ES-I3 (cell line): Measurements from ENCODE around the gene ZMYND11.

ENCODE experiments used
- H3K36me3 ChIP-seq: 2 replicates; pipeline ENCODE4 v1.6.1; 2013; ENCODE audit warnings: mild to moderate bottlenecking, low read length, control low read depth, moderate library complexity; ENCODE audit not compliant: insufficient read depth
- H3K4me1 ChIP-seq: 2 replicates; pipeline ENCODE4 v1.6.1; 2013; ENCODE audit warnings: mild to moderate bottlenecking, control low read depth, low read length; ENCODE audit not compliant: insufficient read depth
- H3K9ac ChIP-seq: 2 replicates; pipeline ENCODE4 v1.6.1; 2013; ENCODE audit warnings: low read depth, mild to moderate bottlenecking, low read length, moderate library complexity
- H3K9me3 ChIP-seq: 2 replicates; pipeline ENCODE4 v1.6.1; 2013; ENCODE audit warnings: mild to moderate bottlenecking, low read length, moderate library complexity; ENCODE audit not compliant: control insufficient read depth, insufficient read depth

Gene ZMYND11

DNA sequence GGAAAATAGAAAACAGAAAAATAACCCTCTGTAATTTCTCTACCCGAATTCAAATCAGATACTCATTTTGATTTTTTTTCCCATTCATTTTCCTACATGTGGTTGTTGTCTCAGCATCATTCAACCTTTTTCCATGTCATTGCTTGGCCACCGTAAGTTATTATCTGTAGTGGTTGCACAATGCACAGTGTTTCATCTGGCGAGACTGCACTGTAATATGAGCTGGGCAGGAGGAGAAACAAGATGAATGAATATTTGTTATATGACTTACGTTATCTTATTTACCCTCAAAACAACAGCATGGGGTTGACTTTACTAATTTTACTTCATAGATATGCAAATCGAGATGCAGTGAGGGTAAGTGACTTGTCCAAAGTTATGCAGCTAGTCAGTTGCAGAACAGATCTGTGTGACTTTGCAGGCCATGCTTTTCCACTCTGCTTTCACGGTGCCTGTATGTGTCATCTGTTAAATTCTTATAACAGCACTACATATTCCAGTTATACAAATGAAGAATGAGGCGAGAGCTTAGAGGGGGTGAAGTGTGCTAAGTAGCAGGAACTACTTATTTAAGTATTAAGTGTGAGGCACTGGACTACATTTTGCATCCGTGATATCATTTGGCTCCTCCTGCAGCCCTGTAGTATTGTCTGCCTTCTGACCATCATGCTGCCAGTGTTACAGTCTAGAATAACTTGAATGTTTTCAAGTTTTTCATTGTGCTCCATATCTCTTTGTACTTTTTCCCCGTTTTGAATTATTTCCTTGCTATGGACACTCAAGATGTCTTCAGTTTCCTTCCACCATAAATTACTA is 56.7 kb downstream of the ZMYND11 start:
- H3K9ac ChIP-seq = no peak overlapping the region
- peaks cover 8% of the 10 kb centered on the region; the same call in 1 of the 2 replicates for H3K4me1 ChIP-seq
- H3K9me3 ChIP-seq = no peaks in the 10 kb centered on the region
- H3K36me3 ChIP-seq = no peaks in the 10 kb centered on the region

DNA sequence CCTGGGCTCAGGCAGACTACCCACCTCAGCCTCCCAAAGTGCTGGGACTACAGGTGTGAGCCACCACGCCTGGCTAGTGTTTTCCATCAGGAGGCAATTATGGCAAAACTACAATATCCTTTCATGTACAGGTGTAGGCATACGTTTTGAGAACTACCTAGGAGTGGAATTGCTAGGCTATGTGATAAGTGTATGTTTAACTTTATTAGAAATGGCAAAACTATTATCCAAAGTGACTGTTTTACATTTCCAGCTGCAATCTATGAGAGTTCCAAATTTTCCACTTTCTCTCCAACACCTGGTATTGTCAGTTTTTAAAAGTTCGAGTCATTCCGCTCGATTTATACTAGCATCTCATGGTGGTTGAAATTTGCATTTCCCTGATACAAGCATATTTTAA is 59.0 kb downstream of the ZMYND11 start:
- peaks cover 8% of the 10 kb centered on the region; the same call in 1 of the 2 replicates for H3K4me1 ChIP-seq
- H3K9me3 ChIP-seq = no peaks in the 10 kb centered on the region
- H3K36me3 ChIP-seq = no peaks in the 10 kb centered on the region
- no peak overlapping the region for H3K9ac ChIP-seq

DNA sequence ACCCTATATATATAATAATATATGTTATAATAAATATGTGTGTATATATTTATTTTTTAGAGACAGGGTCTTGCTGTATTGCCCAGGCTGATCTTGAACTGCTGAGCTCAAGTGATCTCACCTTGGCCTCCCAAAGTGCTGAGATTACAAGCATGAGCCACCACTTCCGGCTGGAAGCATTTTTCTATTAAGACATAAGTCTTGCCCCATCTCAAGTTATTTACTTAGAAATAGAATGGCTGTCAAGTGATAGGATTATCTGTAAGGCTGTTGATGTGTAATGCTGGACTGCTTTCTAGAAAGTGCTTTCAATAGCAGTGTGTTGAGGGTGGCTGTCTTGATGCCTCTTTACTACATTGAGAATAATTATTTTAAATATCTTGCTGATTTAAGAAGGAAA is 65.2 kb downstream of the ZMYND11 start:
- Histone ChIP-seq H3K9me3 (no peaks in the 10 kb centered on the region), H3K9ac (no peak overlapping the region), H3K36me3 (no peaks in the 10 kb centered on the region), H3K4me1 (no peaks in the 10 kb centered on the region)

DNA sequence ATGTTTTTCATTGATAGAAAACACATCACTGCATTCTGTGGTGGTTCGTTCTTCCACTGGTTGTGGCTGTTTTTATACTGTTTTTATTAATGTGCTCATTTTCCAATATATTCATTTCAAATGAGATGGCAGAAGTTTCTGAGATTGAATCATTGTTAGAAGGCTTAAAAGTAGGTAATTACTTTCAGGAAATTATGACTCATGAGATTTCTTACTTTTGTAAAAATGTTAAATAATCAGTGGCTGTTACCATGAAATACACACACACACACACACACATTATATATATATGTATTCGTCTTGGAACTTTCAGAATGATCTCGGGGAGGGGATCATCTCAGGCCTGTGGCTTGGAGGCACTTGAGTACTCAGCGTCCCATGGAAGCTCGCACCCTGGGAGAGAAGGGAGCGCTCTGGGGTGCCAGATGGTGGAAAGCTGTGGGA is 66.1 kb downstream of the ZMYND11 start:
- Histone ChIP-seq H3K4me1 (no peaks in the 10 kb centered on the region), H3K36me3 (no peaks in the 10 kb centered on the region), H3K9ac (no peak overlapping the region)

DNA sequence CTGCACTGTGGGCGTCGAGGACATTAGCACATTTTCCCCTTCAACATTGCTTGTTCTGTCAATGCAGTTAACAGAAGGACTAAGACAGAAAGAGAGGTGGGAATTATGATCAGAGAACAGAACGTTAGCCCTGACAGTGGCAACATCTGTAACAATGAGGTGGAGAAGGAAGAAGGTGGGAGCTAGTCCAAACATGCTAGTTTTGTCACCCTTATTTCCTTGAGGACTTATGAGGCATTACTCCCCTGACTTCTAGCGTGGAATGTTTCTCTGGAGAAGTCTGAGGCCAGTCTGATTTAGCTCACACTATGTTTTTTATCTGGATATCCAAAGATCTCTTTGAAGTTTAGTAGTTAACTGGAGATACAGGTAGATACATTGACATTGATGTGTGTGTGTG is 73.4 kb downstream of the ZMYND11 start:
- H3K9me3 ChIP-seq = no peaks in the 10 kb centered on the region
- no peaks in the 10 kb centered on the region for H3K4me1 ChIP-seq
- no peak overlapping the region for H3K9ac ChIP-seq
- H3K36me3 ChIP-seq = no peaks in the 10 kb centered on the region

More for the DNA sequence above, 66.1 kb downstream of the ZMYND11 start:
- no peaks in the 10 kb centered on the region for H3K9me3 ChIP-seq

DNA sequence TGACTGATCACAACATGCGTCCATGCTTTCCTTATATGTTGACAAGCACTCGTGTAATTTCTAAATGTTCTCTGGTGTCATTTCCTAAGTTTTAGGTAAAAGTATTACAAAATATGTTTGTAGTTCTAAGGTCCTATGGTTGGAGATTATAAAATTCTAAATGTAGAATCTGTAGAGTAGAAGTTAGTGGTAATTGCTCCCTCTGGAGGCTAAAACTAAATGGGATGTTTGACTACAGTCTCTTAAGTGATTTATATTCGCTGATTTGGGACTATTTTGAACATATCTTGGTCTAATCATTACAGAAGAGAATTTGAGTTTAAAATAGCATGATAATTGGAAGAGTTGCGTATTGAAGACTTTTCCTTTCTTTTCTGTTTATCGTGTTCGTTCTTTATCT is 74.1 kb downstream of the ZMYND11 start:
- no peaks in the 10 kb centered on the region for H3K4me1 ChIP-seq
- H3K36me3 ChIP-seq = no peaks in the 10 kb centered on the region
- H3K9me3 ChIP-seq = no peaks in the 10 kb centered on the region
- H3K9ac ChIP-seq = no peak overlapping the region

DNA sequence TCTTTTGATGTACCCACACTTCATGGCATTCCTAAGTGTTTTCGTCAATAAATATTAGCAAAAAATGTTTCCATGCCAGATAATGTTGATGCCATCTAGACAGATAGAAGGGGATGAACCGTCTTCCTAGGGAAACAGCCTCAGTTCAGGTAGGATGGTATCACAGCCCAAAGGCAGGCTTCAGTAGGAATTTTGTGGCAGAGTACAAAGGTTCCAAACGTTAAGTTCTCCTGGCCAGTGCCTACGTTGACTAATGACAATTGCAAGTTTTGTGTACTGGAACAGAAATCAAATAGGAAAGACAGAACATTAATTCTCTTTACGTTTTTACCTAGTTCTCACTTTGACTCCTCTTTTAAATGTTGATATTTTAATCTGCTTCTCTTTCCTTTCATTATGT is 75.0 kb downstream of the ZMYND11 start:
- Histone ChIP-seq H3K36me3 (no peaks in the 10 kb centered on the region), H3K9ac (no peak overlapping the region), H3K9me3 (no peaks in the 10 kb centered on the region), H3K4me1 (no peaks in the 10 kb centered on the region)

DNA sequence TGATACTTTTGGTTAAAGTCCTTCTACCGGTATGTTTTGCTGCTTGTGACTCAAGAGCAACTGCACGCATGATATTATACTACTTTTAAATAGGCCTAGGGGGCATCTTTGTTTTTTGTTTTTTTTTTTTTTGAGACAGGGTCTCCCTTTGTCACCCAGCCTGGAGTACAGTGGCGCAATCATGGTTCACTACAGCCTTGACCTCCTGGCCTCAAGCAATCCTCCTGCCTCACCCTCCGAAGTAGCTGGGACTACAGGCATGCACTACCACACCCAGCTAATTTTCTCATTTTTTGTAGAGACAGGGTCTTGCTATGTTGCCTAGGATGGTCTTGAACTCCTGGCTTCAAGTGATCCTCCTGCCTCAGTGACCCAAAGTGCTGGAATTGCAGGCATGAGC is 80.2 kb downstream of the ZMYND11 start:
- H3K9ac ChIP-seq = no peak overlapping the region
- no peaks in the 10 kb centered on the region for H3K4me1 ChIP-seq
- no peaks in the 10 kb centered on the region for H3K36me3 ChIP-seq
- no peaks in the 10 kb centered on the region for H3K9me3 ChIP-seq

DNA sequence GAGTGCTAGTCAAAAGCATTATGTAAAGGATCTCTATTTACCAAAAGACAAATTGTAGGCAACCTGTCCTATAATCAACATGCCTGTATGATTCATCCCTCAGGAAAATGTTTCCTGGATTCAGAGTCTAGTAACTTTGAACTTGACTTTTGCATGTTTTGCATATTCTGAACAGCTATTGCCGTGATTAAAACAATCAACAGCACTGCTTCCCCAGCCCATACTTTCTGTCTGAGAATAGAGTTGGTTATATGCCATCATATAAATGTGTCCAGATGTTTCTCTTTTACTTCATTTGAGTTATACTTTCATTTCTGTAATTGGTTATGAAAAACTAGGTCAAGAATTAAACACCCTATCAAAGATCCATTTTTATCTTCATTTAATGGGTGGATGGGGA is 83.5 kb downstream of the ZMYND11 start:
- Histone ChIP-seq H3K36me3 (no peaks in the 10 kb centered on the region), H3K9ac (no peak overlapping the region), H3K9me3 (no peaks in the 10 kb centered on the region), H3K4me1 (no peaks in the 10 kb centered on the region)

DNA sequence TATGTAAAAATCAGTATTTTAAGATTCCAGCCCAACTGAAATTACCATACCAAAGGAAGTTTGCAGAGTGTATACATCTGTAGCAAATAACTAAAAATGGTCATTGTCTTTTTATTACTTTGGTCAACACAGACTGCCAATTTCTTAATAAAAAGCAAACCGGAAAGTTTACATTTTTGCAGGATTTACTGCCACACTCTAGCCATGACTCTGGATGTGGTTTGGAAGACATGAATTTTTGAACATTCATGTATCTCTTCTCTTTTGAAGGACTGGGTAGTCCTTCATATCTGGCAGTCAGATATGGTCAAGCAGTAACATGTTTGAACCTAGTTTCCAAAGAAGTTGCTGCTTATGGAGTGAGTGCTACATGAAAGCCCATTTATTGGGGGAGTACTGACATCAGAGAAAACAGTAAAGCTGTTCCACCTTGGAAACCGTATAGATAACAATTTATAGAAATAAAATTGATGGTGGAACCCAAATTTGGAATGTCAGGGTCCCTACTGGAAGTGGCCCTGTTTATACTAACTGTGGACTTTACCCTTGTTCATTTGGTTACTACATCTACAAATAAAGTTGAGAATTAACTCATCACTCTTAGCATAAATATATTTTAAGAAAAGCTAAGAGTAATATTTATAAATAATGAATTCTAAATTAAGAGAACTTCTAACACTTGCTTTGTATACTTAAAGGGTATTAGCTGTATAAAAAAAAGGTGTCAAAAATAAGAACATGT is 84.6 kb downstream of the ZMYND11 start:
- Histone ChIP-seq H3K9ac (no peak overlapping the region), H3K36me3 (no peaks in the 10 kb centered on the region), H3K4me1 (no peaks in the 10 kb centered on the region), H3K9me3 (no peaks in the 10 kb centered on the region)

DNA sequence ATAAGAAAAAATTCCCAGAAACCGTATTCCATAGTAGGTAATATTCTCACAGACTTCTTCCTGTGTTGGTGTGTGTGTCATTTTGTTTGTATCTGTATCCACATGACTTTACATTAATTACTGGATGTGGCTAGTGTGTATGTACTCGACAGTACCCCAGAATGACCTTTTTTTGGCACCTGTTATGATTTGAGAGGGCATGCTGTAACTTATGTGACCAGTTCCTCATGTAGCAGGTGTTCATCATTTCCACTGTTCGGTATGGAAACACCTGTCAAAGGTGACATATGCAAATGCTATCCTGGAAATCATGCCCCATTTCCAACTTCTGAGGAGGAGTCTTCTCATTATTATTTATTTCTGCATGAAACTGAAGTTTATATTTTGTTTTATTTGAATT is 89.3 kb downstream of the ZMYND11 start:
- Histone ChIP-seq H3K9me3 (no peaks in the 10 kb centered on the region), H3K4me1 (no peaks in the 10 kb centered on the region), H3K9ac (no peak overlapping the region), H3K36me3 (no peaks in the 10 kb centered on the region)

DNA sequence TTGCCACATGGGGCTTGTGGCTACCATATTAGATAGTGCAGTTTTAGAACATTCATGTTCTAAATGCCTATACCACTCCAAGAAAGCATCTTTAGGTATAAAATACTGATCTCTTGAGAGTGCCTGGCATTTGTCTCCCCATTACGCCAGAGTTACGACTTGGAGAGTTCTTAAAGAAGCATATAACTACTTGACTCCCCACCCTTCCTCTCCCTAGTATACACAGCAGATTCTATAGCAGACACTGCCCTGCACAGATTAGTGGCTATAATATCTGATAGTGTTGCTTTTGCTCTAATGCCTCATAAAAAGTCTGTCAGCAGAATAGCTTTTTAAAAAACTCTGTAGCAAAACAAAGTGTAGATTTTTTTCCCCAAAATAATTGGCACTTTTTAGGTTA is 90.8 kb downstream of the ZMYND11 start:
- Histone ChIP-seq H3K36me3 (no peaks in the 10 kb centered on the region), H3K4me1 (no peaks in the 10 kb centered on the region), H3K9me3 (no peaks in the 10 kb centered on the region), H3K9ac (no peak overlapping the region)

DNA sequence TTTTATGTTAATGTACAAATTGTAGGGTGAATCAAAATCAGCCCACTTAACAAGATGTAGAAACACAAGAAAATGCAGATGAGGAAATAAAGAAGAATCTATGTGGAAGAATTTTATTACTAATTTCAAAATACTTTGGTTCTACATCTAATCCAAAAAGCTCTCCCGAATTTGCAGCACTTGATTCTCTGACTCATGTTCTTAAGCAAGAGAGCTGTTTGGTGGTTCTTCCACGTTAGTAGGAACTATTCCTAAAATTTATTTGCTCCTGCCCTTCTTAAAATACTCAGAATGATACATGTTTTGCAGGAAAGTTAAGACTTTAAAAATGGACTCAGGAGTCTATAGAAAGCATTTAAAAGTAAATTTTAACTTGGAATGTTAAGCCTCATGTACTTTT is 91.8 kb downstream of the ZMYND11 start:
- no peak overlapping the region for H3K9ac ChIP-seq
- H3K9me3 ChIP-seq = no peaks in the 10 kb centered on the region
- no peaks in the 10 kb centered on the region for H3K4me1 ChIP-seq
- no peaks in the 10 kb centered on the region for H3K36me3 ChIP-seq

DNA sequence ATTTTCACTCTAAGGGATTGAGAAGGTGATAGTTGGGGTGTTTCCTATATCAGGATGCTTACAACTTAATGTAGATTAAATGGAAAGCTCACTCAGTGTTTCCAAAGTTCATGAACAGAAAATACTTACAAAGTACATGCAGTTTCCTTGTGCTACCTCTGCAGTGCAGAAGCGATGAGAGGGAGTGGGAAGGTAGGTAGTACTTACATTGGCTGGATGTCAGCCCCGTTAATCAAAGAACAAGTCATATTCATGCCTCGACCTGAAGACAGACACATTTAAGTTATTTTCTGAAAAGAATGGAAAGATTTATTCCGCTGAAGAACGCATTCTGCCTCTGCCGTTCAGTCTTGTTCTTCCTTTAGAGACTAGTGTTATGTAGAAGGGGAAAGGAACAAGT is 93.1 kb downstream of the ZMYND11 start:
- H3K36me3 ChIP-seq = no peaks in the 10 kb centered on the region
- H3K9ac ChIP-seq = no peak overlapping the region
- no peaks in the 10 kb centered on the region for H3K9me3 ChIP-seq
- no peaks in the 10 kb centered on the region for H3K4me1 ChIP-seq

DNA sequence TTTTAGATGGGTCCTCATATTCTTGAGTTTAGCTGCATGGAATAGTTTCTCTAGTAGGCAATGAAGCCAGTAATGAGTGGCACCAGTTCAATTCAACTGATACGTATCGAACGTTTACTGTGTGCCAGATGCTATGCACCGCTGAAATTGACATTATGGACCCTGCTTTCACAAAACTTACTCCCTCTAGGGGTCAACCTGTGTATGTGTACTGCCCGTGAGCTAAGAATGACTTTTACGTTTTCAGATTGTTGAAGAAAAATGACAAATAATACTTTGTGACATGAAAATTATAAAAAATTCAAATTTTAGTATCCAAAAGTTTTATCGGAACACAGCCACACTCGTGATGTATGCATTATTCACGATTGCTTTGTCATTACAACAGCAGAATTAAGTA is 95.5 kb downstream of the ZMYND11 start:
- H3K9me3 ChIP-seq = no peaks in the 10 kb centered on the region
- H3K36me3 ChIP-seq = no peaks in the 10 kb centered on the region
- no peaks in the 10 kb centered on the region for H3K4me1 ChIP-seq
- no peak overlapping the region for H3K9ac ChIP-seq
